IMR-90 (cell line): ENCODE results near the gene DYSF. TPM values are rescaled to one million over a fixed set of nuclear protein-coding genes. Genes with fewer than 3 reads are reported as not detected.

ENCODE experiments used
- ATAC-seq: fragments of 200-7000 bp; cut with Tn5 transposase; 2 replicates; pipeline ENCODE4 v1.9.1; 2020; ENCODE audit warnings: low read depth, mild to moderate bottlenecking, moderate library complexity
- BruUV-seq: library from RNA; stranded (reverse); fragments of 400-500 nt; replicated peaks from 2 replicates; lab custom pipeline; 2021; lab: Mats Ljungman, UMichigan
- CTCF ChIA-PET: fragments of 300-600 bp; formaldehyde crosslinking; extraction: SDS; loops from one replicate; lab custom pipeline; 2021; ENCODE audit warnings: antibody characterized with exemption; lab: Yijun Ruan, JAX
- POLR2A ChIA-PET: fragments of 300-600 bp; sonication (Branson Sonifier 250); formaldehyde crosslinking; loops from one replicate; lab custom pipeline; 2022; ENCODE audit warnings: antibody characterized with exemption; ENCODE audit not compliant: unreplicated experiment; lab: Charles Lee
- DNase-seq: peaks from one replicate; pipeline ENCODE4 v3.0.0; 2013
- H2AFZ ChIP-seq: replicated peaks from 2 replicates; pipeline ENCODE3; 2013; ENCODE audit warnings: low read length, mild to moderate bottlenecking; ENCODE audit not compliant: poor library complexity
- H2AK5ac ChIP-seq: 2 replicates; pipeline ENCODE4 v1.6.1; 2013; ENCODE audit warnings: low read depth, low read length, inconsistent platforms
- H2AK9ac ChIP-seq: replicated peaks from 2 replicates; pipeline ENCODE3; 2013; ENCODE audit warnings: mild to moderate bottlenecking, low read depth, low read length, moderate library complexity; ENCODE audit not compliant: poor library complexity
- H2BK120ac ChIP-seq: 2 replicates; pipeline ENCODE4 v1.6.1; 2013; ENCODE audit warnings: low read depth, low read length, inconsistent platforms
- H2BK15ac ChIP-seq: 3 replicates; pipeline ENCODE4 v1.6.1; 2013; ENCODE audit warnings: low read depth, low read length, inconsistent platforms
- H2BK20ac ChIP-seq: 2 replicates; pipeline ENCODE4 v1.6.1; 2013; ENCODE audit warnings: low read depth, mild to moderate bottlenecking, inconsistent platforms, low read length, moderate library complexity
- H2BK5ac ChIP-seq: 2 replicates; pipeline ENCODE4 v1.6.1; 2013; ENCODE audit warnings: mild to moderate bottlenecking, low read depth, low read length, inconsistent platforms; ENCODE audit not compliant: poor library complexity, severe bottlenecking
- H3K14ac ChIP-seq: replicated peaks from 2 replicates; pipeline ENCODE4 v1.6.1; 2013; ENCODE audit warnings: low read depth, low read length, inconsistent platforms
- H3K18ac ChIP-seq: 2 replicates; pipeline ENCODE4 v1.6.1; 2013; ENCODE audit warnings: low read depth, low read length, control low read depth
- H3K23ac ChIP-seq: 2 replicates; pipeline ENCODE4 v1.6.1; 2013; ENCODE audit warnings: low read depth, low read length, inconsistent platforms
- H3K27ac ChIP-seq: 2 replicates; pipeline ENCODE4 v1.5.1; 2013; ENCODE audit warnings: mild to moderate bottlenecking, control low read depth, low read length; ENCODE audit not compliant: insufficient read depth
- H3K27me3 ChIP-seq: 2 replicates; pipeline ENCODE4 v1.6.1; 2013; ENCODE audit warnings: low read length; ENCODE audit not compliant: control insufficient read depth, insufficient read depth
- H3K36me3 ChIP-seq: 2 replicates; pipeline ENCODE4 v1.6.1; 2013; ENCODE audit warnings: low read length, mixed read lengths; ENCODE audit not compliant: control insufficient read depth, insufficient read depth
- H3K4ac ChIP-seq: 2 replicates; pipeline ENCODE4 v1.6.1; 2013; ENCODE audit warnings: low read depth, low read length, inconsistent platforms
- H3K4me1 ChIP-seq: 2 replicates; pipeline ENCODE4 v1.6.1; 2013; ENCODE audit warnings: low read length, mixed read lengths; ENCODE audit not compliant: control insufficient read depth, insufficient read depth
- H3K4me2 ChIP-seq: 2 replicates; pipeline ENCODE4 v1.6.1; 2013; ENCODE audit warnings: low read depth, mild to moderate bottlenecking, control low read depth, low read length, moderate library complexity
- H3K4me3 ChIP-seq: 2 replicates; pipeline ENCODE4 v1.5.1; 2013; ENCODE audit warnings: low read depth, mild to moderate bottlenecking, control low read depth, low read length, moderate library complexity; ENCODE audit not compliant: insufficient read depth
- H3K56ac ChIP-seq: 2 replicates; pipeline ENCODE4 v1.6.1; 2013; ENCODE audit warnings: low read length, inconsistent platforms; ENCODE audit not compliant: insufficient read depth; ENCODE audit errors: extremely low read depth
- H3K79me1 ChIP-seq, 2 experiments: 2 replicates each; pipeline ENCODE4 v1.6.1; 2013; ENCODE audit warnings: low read length in 2 of 2, inconsistent platforms in 1 of 2, low read depth in 1 of 2
- H3K9ac ChIP-seq: 2 replicates; pipeline ENCODE4 v1.6.1; 2013; ENCODE audit warnings: low read depth, low read length, control low read depth
- H3K9me1 ChIP-seq: 2 replicates; pipeline ENCODE4 v1.6.1; 2013; ENCODE audit warnings: low read length, inconsistent platforms; ENCODE audit not compliant: insufficient read depth
- H3K9me3 ChIP-seq: 2 replicates; pipeline ENCODE4 v1.6.1; 2013; ENCODE audit warnings: low read length; ENCODE audit not compliant: control insufficient read depth, insufficient read depth
- H4K20me1 ChIP-seq: 2 replicates; pipeline ENCODE4 v1.6.1; 2013; ENCODE audit warnings: low read length, inconsistent platforms; ENCODE audit not compliant: insufficient read depth
- H4K5ac ChIP-seq: 2 replicates; pipeline ENCODE4 v1.6.1; 2013; ENCODE audit warnings: mild to moderate bottlenecking, low read depth, low read length, control low read depth
- H4K8ac ChIP-seq, 2 experiments: 2 replicates each; pipeline ENCODE4 v1.6.1; 2013; ENCODE audit warnings: low read depth in 2 of 2, low read length in 2 of 2, control low read depth in 1 of 2, inconsistent platforms in 1 of 2
- H4K91ac ChIP-seq: 2 replicates; pipeline ENCODE4 v1.6.1; 2013; ENCODE audit warnings: low read depth, low read length, inconsistent platforms; ENCODE audit not compliant: insufficient read depth
- FOS ChIP-seq: fragments of 150-350 bp; IDR thresholded peaks from 2 replicates; pipeline ENCODE4 v1.6.1; 2016; ENCODE audit warnings: low read depth, low read length
- MAFK ChIP-seq: IDR thresholded peaks from 2 replicates; pipeline ENCODE4 v1.6.1; 2012; ENCODE audit warnings: low read depth, low read length, improper control_type of control experiment
- MAZ ChIP-seq: IDR thresholded peaks from 2 replicates; pipeline ENCODE4 v1.6.1; 2012; ENCODE audit warnings: low read depth, mild to moderate bottlenecking, low read length, improper control_type of control experiment, moderate library complexity, borderline replicate concordance
- MXI1 ChIP-seq: IDR thresholded peaks from 2 replicates; pipeline ENCODE4 v1.6.1; 2012; ENCODE audit warnings: low read depth, mild to moderate bottlenecking, low read length, moderate library complexity, borderline replicate concordance
- NFE2L2 ChIP-seq: fragments of 150-350 bp; IDR thresholded peaks from 2 replicates; pipeline ENCODE4 v1.6.1; 2016; ENCODE audit warnings: low read depth, mild to moderate bottlenecking, low read length
- POLR2A ChIP-seq: IDR thresholded peaks from 2 replicates; pipeline ENCODE4 v1.6.1; 2012; ENCODE audit warnings: mild to moderate bottlenecking, low read depth, low read length
- RAD21 ChIP-seq: IDR thresholded peaks from 2 replicates; pipeline ENCODE4 v1.6.1; 2012; ENCODE audit warnings: low read length, improper control_type of control experiment
- RCOR1 ChIP-seq: IDR thresholded peaks from 2 replicates; pipeline ENCODE4 v1.6.1; 2012; ENCODE audit warnings: mild to moderate bottlenecking, low read length, improper control_type of control experiment; ENCODE audit not compliant: insufficient replicate concordance
- RFX5 ChIP-seq: IDR thresholded peaks from 2 replicates; pipeline ENCODE4 v1.8.0; 2012; ENCODE audit warnings: low read depth, mild to moderate bottlenecking, low read length, moderate library complexity
- WGBS, 2 experiments: methylation state at CpG; one replicate each; pipeline versions ENCODE4 v1.1.5 to v1.1.7; 2013; ENCODE audit warnings: missing lambda C conversion rate in 2 of 2; ENCODE audit not compliant: insufficient read length in 1 of 2; ENCODE audit errors: extremely low coverage in 2 of 2; 5-methylcytosine and 5-hydroxymethylcytosine counted together
- dilution Hi-C: fragments of 300-500 bp; cut with HindIII; formaldehyde crosslinking; loops from one replicate; pipeline ENCODE4 v1.14.3; 2018; ENCODE audit warnings: low sequenced_read_pairs; ENCODE audit not compliant: unreplicated experiment
- in situ Hi-C: fragments of 300-500 bp; cut with MboI; formaldehyde crosslinking; loops from 3 replicates; pipeline ENCODE4 v1.14.3; 2019; ENCODE audit warnings: low sequenced_read_pairs, inconsistent platforms, mixed read lengths
- intact Hi-C: fragments of 100-400 bp; cut with micrococcal nuclease; formaldehyde crosslinking; loops from 2 replicates; pipeline ENCODE4 v1.10.0; 2022
- polyA plus RNA-seq, 3 experiments: library from polyadenylated mRNA; depleted of rRNA; stranded (reverse); fragments of >200 nt; gene quantifications; 2 replicates each; pipeline ENCODE4 v1.2.3, GENCODE V29; 2012; ENCODE audit warnings: low replicate concordance in 1 of 3
- total RNA-seq: library from RNA; depleted of rRNA; stranded (reverse); fragments of >200 nt; gene quantifications from 2 replicates; pipeline ENCODE4 v1.2.3, GENCODE V29; 2012

The DYSF gene
- total and polyA plus RNA-seq, 2 of the 4 experiments (the other 2 are of a cell fraction): 0.09 to 0.18 TPM

DNA sequence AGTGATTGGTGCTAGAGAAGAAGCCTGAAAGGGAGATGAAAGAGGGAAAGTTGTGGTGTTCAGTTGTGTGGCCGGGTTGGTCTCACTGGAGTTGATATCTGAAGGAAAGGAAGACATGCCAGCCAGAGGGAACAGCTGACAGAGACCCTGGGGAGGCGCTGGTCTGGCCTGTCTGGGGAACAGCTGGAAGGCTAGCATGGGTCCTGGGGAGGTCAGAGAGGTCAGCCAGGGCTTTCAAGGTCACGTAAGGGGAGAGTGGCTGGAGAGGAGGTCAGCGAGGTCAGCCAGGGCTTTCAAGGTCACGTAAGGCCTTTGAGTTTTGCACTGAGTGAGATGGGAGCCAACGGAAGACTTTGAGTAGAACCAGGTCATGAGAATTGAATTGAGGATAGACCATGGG is 11.0 kb downstream of the DYSF start:
- ChIA-PET POLR2A (no interaction called here), CTCF (no interaction called here)
- Histone ChIP-seq H2AK9ac (no peak overlapping the region), H3K4me1 (no peaks in the 10 kb centered on the region; the same call in 1 of the 2 replicates), H4K20me1 (no peaks in the 10 kb centered on the region), H2AFZ (no peak overlapping the region), H3K14ac (no peak overlapping the region), H2BK5ac (no peak overlapping the region), H2BK15ac (no peak overlapping the region), H3K18ac (no peak overlapping the region), H2BK120ac (no peak overlapping the region), H2BK20ac (no peak overlapping the region), H3K27me3 (peaks cover 68% of the 10 kb centered on the region), H3K4me3 (no peak overlapping the region), H3K4me2 (no peak overlapping the region), H3K23ac (no peak overlapping the region; the same call in 1 of the 2 replicates), H3K79me1 (no peaks in the 10 kb centered on the region), H4K8ac (no peak overlapping the region), H4K91ac (no peak overlapping the region), H3K9me3 (peaks cover 8% of the 10 kb centered on the region), H3K9me1 (no peaks in the 10 kb centered on the region; the same call in 1 of the 2 replicates), H3K36me3 (no peaks in the 10 kb centered on the region), H3K56ac (no peak overlapping the region), H3K9ac (no peak overlapping the region), H3K4ac (no peak overlapping the region), H3K27ac (no peak overlapping the region), H4K5ac (no peak overlapping the region), H2AK5ac (no peak overlapping the region)
- intact Hi-C loops: no loop called here
- TF ChIP-seq RAD21 (no peak), RCOR1 (no peak), FOS (no peak), RFX5 (no peak), MAZ (no peak), MXI1 (no peak), POLR2A (no peak), NFE2L2 (no peak), MAFK (no peak)
- DNase-seq (no peak), ATAC-seq (no peak)
- in situ Hi-C loops: no loop called here
- 75% methylated on average over 6 of the region's 6 CpGs; no CpG with 5 or more reads in 1 of the 2 experiments for WGBS, 2 experiments
- dilution Hi-C loops: no loop called here
- BruUV-seq: no TSS peak
